H1 (cell line): ENCODE measurements around the gene TRIM50. TPM values are rescaled to one million over a fixed set of nuclear protein-coding genes. Genes with fewer than 3 reads are reported as not detected.
"Not testable (repeated sequence)": the region's sequence is repeated elsewhere in the genome, so short reads cannot be mapped to it uniquely, and the experiment has no call there.

Experiments
- CTCF ChIA-PET: fragments of 300-600 bp; sonication (Branson Sonifier 250); formaldehyde crosslinking; loops from one replicate; lab custom pipeline; 2021; ENCODE audit not compliant: partially characterized antibody; lab: Charles Lee
- POLR2A ChIA-PET: fragments of 300-600 bp; sonication (Branson Sonifier 250); formaldehyde crosslinking; loops from one replicate; lab custom pipeline; 2021; ENCODE audit warnings: inconsistent platforms; ENCODE audit not compliant: partially characterized antibody; lab: Charles Lee
- DNase-seq, 2 experiments: peaks; one replicate each; pipeline versions ENCODE4 v3.0.0 to v3.0.0-alpha.2; 2010 to 2022; ENCODE audit warnings: low spot score in 2 of 2, low read depth in 1 of 2, mixed read lengths in 1 of 2
- FAIRE-seq: peaks from 2 replicates; lab custom pipeline; 2011; peaks lifted over from hg19 to GRCh38; lab: Jason Lieb, UNC
- H2AFZ ChIP-seq: 2 replicates; pipeline ENCODE4 v1.8.1; 2012; ENCODE audit warnings: low read length, inconsistent platforms
- H2AK5ac ChIP-seq: 2 replicates; pipeline ENCODE4 v1.6.1; 2013; ENCODE audit warnings: low read depth, low read length
- H2BK120ac ChIP-seq: replicated peaks from 2 replicates; pipeline ENCODE3; 2013; ENCODE audit warnings: low read depth, low read length, inconsistent platforms
- H2BK12ac ChIP-seq: 2 replicates; pipeline ENCODE4 v1.6.1; 2013; ENCODE audit warnings: low read depth, low read length
- H2BK15ac ChIP-seq: 2 replicates; pipeline ENCODE4 v1.6.1; 2013; ENCODE audit warnings: low read length
- H2BK20ac ChIP-seq: 2 replicates; pipeline ENCODE4 v1.6.1; 2013; ENCODE audit warnings: low read length
- H2BK5ac ChIP-seq: 2 replicates; pipeline ENCODE4 v1.6.1; 2013; ENCODE audit warnings: low read depth, low read length
- H3K14ac ChIP-seq: 2 replicates; pipeline ENCODE4 v1.6.1; 2013; ENCODE audit warnings: inconsistent platforms; ENCODE audit not compliant: insufficient read length
- H3K18ac ChIP-seq: 2 replicates; pipeline ENCODE4 v1.6.1; 2013; ENCODE audit warnings: low read length; ENCODE audit errors: extremely low read depth
- H3K23ac ChIP-seq: 2 replicates; pipeline ENCODE4 v1.6.1; 2013; ENCODE audit warnings: inconsistent platforms; ENCODE audit not compliant: insufficient read length
- H3K23me2 ChIP-seq: 2 replicates; pipeline ENCODE4 v1.6.1; 2013; ENCODE audit warnings: low read depth, low read length
- H3K27ac ChIP-seq: 2 replicates; pipeline ENCODE4 v1.6.1; 2011; ENCODE audit warnings: low read depth, low read length, inconsistent platforms
- H3K27me3 ChIP-seq, 4 experiments: replicated peaks in 1 of 4; 1 replicate in 1 of 4; 2 replicates in 3 of 4; pipeline versions ENCODE4 v1.6.1 to v1.8.1; 2011 to 2013; ENCODE audit warnings: low read length in 3 of 4, mild to moderate bottlenecking in 3 of 4, inconsistent platforms in 2 of 4, mixed read lengths in 2 of 4, moderate library complexity in 1 of 4; ENCODE audit not compliant: control insufficient read depth in 3 of 4, insufficient read depth in 3 of 4; ENCODE audit errors: extremely low read depth in 1 of 4
- H3K36me3 ChIP-seq, 4 experiments: 2 replicates each; pipeline versions ENCODE4 v1.6.1 to v1.8.1; 2011 to 2013; ENCODE audit warnings: mild to moderate bottlenecking in 4 of 4, low read length in 3 of 4, moderate library complexity in 2 of 4, control low read depth in 1 of 4, inconsistent platforms in 1 of 4; ENCODE audit not compliant: insufficient read depth in 4 of 4, control insufficient read depth in 2 of 4
- H3K4ac ChIP-seq: replicated peaks from 2 replicates; pipeline ENCODE3; 2013; ENCODE audit warnings: low read length, low read depth, mixed read lengths, inconsistent platforms; ENCODE audit not compliant: insufficient read length
- H3K4me1 ChIP-seq, 4 experiments: replicated peaks in 1 of 4; 1 replicate in 1 of 4; 2 replicates in 3 of 4; pipeline versions ENCODE4 v1.6.1 to v1.8.1; 2011 to 2013; ENCODE audit warnings: low read length in 3 of 4, inconsistent platforms in 2 of 4, mixed read lengths in 1 of 4; ENCODE audit not compliant: insufficient read depth in 4 of 4, control insufficient read depth in 3 of 4
- H3K4me2 ChIP-seq, 2 experiments: 2 replicates each; pipeline versions ENCODE4 v1.6.1 to v1.8.1; 2011 to 2013; ENCODE audit warnings: low read depth in 2 of 2, low read length in 2 of 2, control low read depth in 1 of 2, inconsistent platforms in 1 of 2, mild to moderate bottlenecking in 1 of 2; ENCODE audit not compliant: insufficient read depth in 1 of 2
- H3K4me3 ChIP-seq, 4 experiments: fragments of 200-600, 300-600 bp in 1 of 4; sonication (generic), shearing (Covaris generic), sonication (Bioruptor Twin) in 1 of 4; 2 replicates each; pipeline versions ENCODE4 v1.5.1 to v1.8.1; 2011 to 2016; ENCODE audit warnings: low read length in 4 of 4, low read depth in 3 of 4, control low read depth in 2 of 4, inconsistent platforms in 2 of 4, mild to moderate bottlenecking in 2 of 4, mixed read lengths in 1 of 4, moderate library complexity in 1 of 4; ENCODE audit not compliant: insufficient read depth in 2 of 4; ENCODE audit errors: extremely low read depth in 1 of 4
- H3K56ac ChIP-seq: replicated peaks from 2 replicates; pipeline ENCODE3; 2013; ENCODE audit warnings: low read depth, mild to moderate bottlenecking, mixed read lengths, low read length, inconsistent platforms; ENCODE audit not compliant: insufficient read length
- H3K79me1 ChIP-seq: 2 replicates; pipeline ENCODE4 v1.6.1; 2013; ENCODE audit warnings: low read depth, low read length, control low read depth
- H3K79me2 ChIP-seq, 2 experiments: 2 replicates each; pipeline versions ENCODE4 v1.6.1 to v1.8.1; 2012 to 2013; ENCODE audit warnings: low read length in 2 of 2, mild to moderate bottlenecking in 2 of 2, inconsistent platforms in 1 of 2; ENCODE audit not compliant: insufficient read depth in 2 of 2, control insufficient read depth in 1 of 2
- H3K9ac ChIP-seq, 4 experiments: replicated peaks in 1 of 4; 1 replicate in 1 of 4; 2 replicates in 3 of 4; pipeline versions ENCODE4 v1.6.1 to v1.8.1; 2011 to 2013; ENCODE audit warnings: low read depth in 3 of 4, low read length in 3 of 4, control low read depth in 2 of 4, mild to moderate bottlenecking in 2 of 4, moderate library complexity in 2 of 4, inconsistent platforms in 1 of 4; ENCODE audit errors: extremely low read depth in 1 of 4
- H3K9me3 ChIP-seq, 2 experiments: 2 replicates each; pipeline versions ENCODE4 v1.6.1 to v1.8.1; 2012 to 2013; ENCODE audit warnings: mild to moderate bottlenecking in 2 of 2, moderate library complexity in 2 of 2, control low read depth in 1 of 2, inconsistent platforms in 1 of 2, low read depth in 1 of 2, low read length in 1 of 2, mixed read lengths in 1 of 2; ENCODE audit not compliant: insufficient read depth in 2 of 2
- H4K20me1 ChIP-seq, 2 experiments: replicated peaks in 1 of 2; 2 replicates each; pipeline versions ENCODE3 to v1.8.1; 2011 to 2013; ENCODE audit warnings: inconsistent platforms in 2 of 2, low read length in 2 of 2, mild to moderate bottlenecking in 1 of 2; ENCODE audit not compliant: insufficient read depth in 2 of 2, control insufficient read depth in 1 of 2
- H4K5ac ChIP-seq: 2 replicates; pipeline ENCODE4 v1.6.1; 2013; ENCODE audit warnings: low read length, low read depth, mixed read lengths, inconsistent platforms; ENCODE audit not compliant: insufficient read length
- H4K8ac ChIP-seq: 2 replicates; pipeline ENCODE4 v1.8.0; 2013; ENCODE audit warnings: mild to moderate bottlenecking, moderate library complexity, low read length, inconsistent platforms; ENCODE audit not compliant: insufficient read depth; ENCODE audit errors: extremely low read depth
- H4K91ac ChIP-seq: replicated peaks from 2 replicates; pipeline ENCODE3; 2013; ENCODE audit warnings: low read length, mixed read lengths, inconsistent platforms; ENCODE audit not compliant: insufficient read length
- WGBS, 2 experiments: shearing (Covaris generic) in 1 of 2; methylation state at CpG; one replicate each; pipeline versions ENCODE4 v1.1.6 to v1.1.7; 2013 to 2015; ENCODE audit warnings: low lambda C conversion rate in 2 of 2, mixed read lengths in 2 of 2, inconsistent platforms in 1 of 2, low coverage in 1 of 2, missing lambda C conversion rate in 1 of 2; ENCODE audit not compliant: insufficient replicate concordance in 2 of 2, insufficient coverage in 1 of 2, insufficient read length in 1 of 2; ENCODE audit errors: extremely low coverage in 1 of 2, missing lambda C conversion rate in 1 of 2; 5-methylcytosine and 5-hydroxymethylcytosine counted together
- polyA plus RNA-seq, 7 experiments: library from polyadenylated mRNA; depleted of rRNA in 3 of 7; stranded (reverse) in 5 of 7; unstranded in 2 of 7; fragments of >200 nt in 5 of 7; fragments of 200-250 nt in 2 of 7; gene quantifications; 1 replicate in 5 of 7; 2 replicates in 1 of 7; 4 replicates in 1 of 7; pipeline versions ENCODE4 v1.2.1 to v1.2.3, GENCODE V29; 2011 to 2013; ENCODE audit warnings: missing spikeins in 2 of 7, mixed read lengths in 2 of 7
- total RNA-seq: library from RNA; stranded (reverse); fragmentation: NEBNext Ultra II Directional; extraction: Animal tissue kit (Norgen Biotek cat#: 25700); gene quantifications from 2 replicates; pipeline ENCODE4 v1.2.1, GENCODE V29; 2021

Gene TRIM50
- total and polyA plus RNA-seq, 2 of the 8 experiments (the other 6 are each of a cell fraction or from before 2014, with no cell fraction given): 0.12 TPM; not detected in 1

DNA sequence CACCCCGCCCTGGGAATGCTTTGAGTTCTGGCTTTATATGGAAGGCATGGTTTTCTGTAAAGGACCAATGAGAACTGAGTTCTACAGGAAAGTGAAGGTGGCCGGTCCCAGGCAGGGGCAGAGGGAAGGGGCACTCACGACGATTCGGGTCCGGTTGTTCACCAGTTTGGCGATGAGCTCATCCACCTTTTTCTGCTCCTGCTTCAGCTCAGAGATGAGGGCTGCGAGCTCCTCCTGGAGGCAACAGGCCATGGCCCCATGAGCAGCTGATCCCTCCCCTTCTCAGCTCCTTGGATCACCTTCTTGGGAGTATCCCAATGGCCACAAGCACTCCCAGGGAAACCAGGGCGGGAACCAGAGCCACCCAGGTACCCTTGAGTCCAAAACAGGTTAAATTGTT is 7.9 kb downstream of the TRIM50 start:
- H3K18ac ChIP-seq, H3K4me3 ChIP-seq, H3K79me2 ChIP-seq, H3K27me3 ChIP-seq, H2BK20ac ChIP-seq, H3K9me3 ChIP-seq, H2BK15ac ChIP-seq, H3K23me2 ChIP-seq, H3K4ac ChIP-seq, DNase-seq, H3K36me3 ChIP-seq, H3K4me1 ChIP-seq, H4K5ac ChIP-seq, H3K56ac ChIP-seq, H4K20me1 ChIP-seq, H3K79me1 ChIP-seq, H3K9ac ChIP-seq, H4K91ac ChIP-seq, H2BK5ac ChIP-seq, H2AFZ ChIP-seq, H2AK5ac ChIP-seq, H2BK12ac ChIP-seq, H2BK120ac ChIP-seq, H3K23ac ChIP-seq, H3K4me2 ChIP-seq, FAIRE-seq, H4K8ac ChIP-seq, H3K14ac ChIP-seq, H3K27ac ChIP-seq, POLR2A ChIA-PET: not testable (repeated sequence)
- WGBS, 2 experiments: 84% methylated on average over 9 of the region's 9 CpGs; no CpG with 5 or more reads in 1 of the 2 experiments
- CTCF ChIA-PET: interaction anchor here (2.4 kb wide), 1 partner anchor 132 kb away, joined by 12 read pairs; no protein-coding TSS in a partner anchor

DNA sequence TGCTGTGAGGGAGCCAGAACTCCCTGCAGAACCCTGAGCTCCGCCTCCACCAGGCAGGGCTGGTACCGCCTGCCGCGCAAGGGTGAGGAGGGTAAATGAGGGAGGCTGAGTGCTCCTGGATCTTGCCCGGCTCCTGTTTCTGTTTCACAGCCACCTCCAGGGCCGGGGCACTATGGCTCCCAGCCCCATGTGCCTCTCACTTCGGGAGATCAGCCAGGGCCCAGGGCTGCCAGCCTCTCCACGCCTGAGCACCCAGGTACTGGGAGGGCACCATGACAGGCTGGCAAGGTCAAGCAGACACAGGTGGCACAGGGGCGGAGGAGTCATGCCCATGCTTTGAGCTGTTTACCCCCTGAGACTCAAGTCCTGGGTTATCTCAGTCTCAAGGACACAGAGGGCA is 8.3 kb downstream of the TRIM50 start:
- POLR2A ChIA-PET, H3K79me2 ChIP-seq, H3K23ac ChIP-seq, H3K18ac ChIP-seq, H3K36me3 ChIP-seq, H2BK5ac ChIP-seq, H3K56ac ChIP-seq, H3K4me1 ChIP-seq, H3K4me2 ChIP-seq, H2BK120ac ChIP-seq, H3K27me3 ChIP-seq, H3K9ac ChIP-seq, H2BK20ac ChIP-seq, FAIRE-seq, H3K23me2 ChIP-seq, H4K20me1 ChIP-seq, H3K4ac ChIP-seq, H3K79me1 ChIP-seq, DNase-seq, H4K5ac ChIP-seq, H4K8ac ChIP-seq, H2BK15ac ChIP-seq, H3K4me3 ChIP-seq, H3K9me3 ChIP-seq, H2AFZ ChIP-seq, H2AK5ac ChIP-seq, H4K91ac ChIP-seq, H3K27ac ChIP-seq, H3K14ac ChIP-seq, H2BK12ac ChIP-seq: not testable (repeated sequence)
- CTCF ChIA-PET: interaction anchor here (1.6 to 2.4 kb wide), 2 partner anchors 124 to 132 kb away, joined by 3 to 12 read pairs; no protein-coding TSS in a partner anchor
- WGBS, 2 experiments: 93% methylated on average over 9 of the region's 9 CpGs; no CpG with 5 or more reads in 1 of the 2 experiments
